ENCODE data around the gene CACNA2D3. TPM values are rescaled to one million over a fixed set of nuclear protein-coding genes. Genes with fewer than 3 reads are reported as not detected.

CACNA2D3 gene
- total RNA-seq, 1 donor from 2014 or later = 3.6 TPM

- H3K27me3 ChIP-seq (ENCODE audit: low read depth) = no peaks in the 10 kb centered on the region
- TF ChIP-seq, protein P1, sequence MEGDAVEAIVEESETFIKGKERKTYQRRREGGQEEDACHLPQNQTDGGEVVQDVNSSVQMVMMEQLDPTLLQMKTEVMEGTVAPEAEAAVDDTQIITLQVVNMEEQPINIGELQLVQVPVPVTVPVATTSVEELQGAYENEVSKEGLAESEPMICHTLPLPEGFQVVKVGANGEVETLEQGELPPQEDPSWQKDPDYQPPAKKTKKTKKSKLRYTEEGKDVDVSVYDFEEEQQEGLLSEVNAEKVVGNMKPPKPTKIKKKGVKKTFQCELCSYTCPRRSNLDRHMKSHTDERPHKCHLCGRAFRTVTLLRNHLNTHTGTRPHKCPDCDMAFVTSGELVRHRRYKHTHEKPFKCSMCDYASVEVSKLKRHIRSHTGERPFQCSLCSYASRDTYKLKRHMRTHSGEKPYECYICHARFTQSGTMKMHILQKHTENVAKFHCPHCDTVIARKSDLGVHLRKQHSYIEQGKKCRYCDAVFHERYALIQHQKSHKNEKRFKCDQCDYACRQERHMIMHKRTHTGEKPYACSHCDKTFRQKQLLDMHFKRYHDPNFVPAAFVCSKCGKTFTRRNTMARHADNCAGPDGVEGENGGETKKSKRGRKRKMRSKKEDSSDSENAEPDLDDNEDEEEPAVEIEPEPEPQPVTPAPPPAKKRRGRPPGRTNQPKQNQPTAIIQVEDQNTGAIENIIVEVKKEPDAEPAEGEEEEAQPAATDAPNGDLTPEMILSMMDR (IDR thresholded peaks at IDR 0.05) = no peak
- intact Hi-C loops (cut with DNase I) = no loop called here
- DNase-seq = no peak
- H3K4me1 ChIP-seq = peaks cover 7% of the 10 kb centered on the region
- H3K9me3 ChIP-seq = peaks cover 11% of the 10 kb centered on the region
- H3K4me3 ChIP-seq = no peak overlapping the region
- no peaks in the 10 kb centered on the region for H3K36me3 ChIP-seq
- ATAC-seq = no peak
- H3K27ac ChIP-seq = no peak overlapping the region
Observed at GRCh38 chr3:54826251-54826691, 703.9 kb downstream of the CACNA2D3 start.

DNA sequence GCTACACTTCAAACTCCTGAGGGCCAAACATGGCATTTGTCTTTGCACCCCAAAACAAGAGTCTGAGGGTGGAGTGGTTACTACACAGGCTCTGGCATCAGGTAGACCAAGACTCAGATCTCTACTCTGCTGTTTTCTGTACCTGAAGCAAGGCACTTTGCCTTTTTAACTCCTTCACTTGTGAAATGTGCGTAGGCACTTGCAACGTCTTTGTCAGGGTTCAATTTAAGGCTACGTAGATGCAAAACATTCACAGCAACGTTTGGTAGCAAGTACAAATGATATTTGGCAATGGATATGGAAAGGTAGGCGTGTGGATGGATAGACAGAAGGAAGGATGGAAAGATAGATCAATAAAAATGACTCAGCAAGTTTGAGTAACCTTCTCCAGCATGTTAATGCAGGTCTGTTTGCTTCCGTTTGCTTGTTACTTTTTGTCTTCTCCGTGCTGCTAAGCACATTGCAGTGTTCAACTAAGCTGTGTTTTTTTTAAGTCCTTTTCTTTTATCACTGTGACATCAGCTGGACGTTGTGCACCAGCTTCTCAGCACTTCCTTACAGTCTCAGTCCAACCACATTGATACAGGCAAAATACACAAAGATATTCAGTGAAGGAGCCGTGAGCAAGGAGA, 704.8 kb downstream of the CACNA2D3 start:
- no peak for DNase-seq
- H3K36me3 ChIP-seq = no peaks in the 10 kb centered on the region
- intact Hi-C loops (cut with DNase I) = no loop called here
- H3K4me1 ChIP-seq = peaks cover 4% of the 10 kb centered on the region
- H3K27me3 ChIP-seq (ENCODE audit: low read depth) = no peaks in the 10 kb centered on the region
- ATAC-seq = no peak
- no peak overlapping the region for H3K4me3 ChIP-seq
- no peak overlapping the region for H3K27ac ChIP-seq
- peaks cover 13% of the 10 kb centered on the region for H3K9me3 ChIP-seq
- TF ChIP-seq, protein P1 (IDR thresholded peaks at IDR 0.05) = no peak

DNA sequence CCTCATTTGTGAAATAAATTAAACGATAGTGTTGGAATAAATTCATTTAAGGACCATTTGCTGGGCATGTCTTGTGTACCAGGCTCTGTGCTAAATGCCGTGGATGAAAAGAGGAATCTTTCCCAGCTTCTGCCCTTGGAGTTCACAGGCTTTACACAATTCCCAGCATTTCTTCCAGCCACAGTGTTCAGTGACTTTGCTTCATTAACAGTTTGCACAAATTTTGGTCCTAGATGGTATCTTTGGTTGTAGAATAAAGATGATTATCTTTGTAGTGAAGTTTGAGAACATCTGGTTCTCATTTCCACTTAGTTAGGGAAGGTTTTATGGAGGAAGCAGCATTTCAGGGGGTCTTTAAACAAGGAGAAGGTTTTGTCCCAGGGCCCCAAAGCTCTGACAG, 705.4 kb downstream of the CACNA2D3 start:
- H3K36me3 ChIP-seq = no peaks in the 10 kb centered on the region
- H3K27ac ChIP-seq = no peak overlapping the region
- no peak overlapping the region for H3K4me3 ChIP-seq
- DNase-seq (no peak), ATAC-seq (no peak)
- peaks cover 13% of the 10 kb centered on the region for H3K9me3 ChIP-seq
- no peaks in the 10 kb centered on the region for H3K4me1 ChIP-seq
- intact Hi-C loops (cut with DNase I) = no loop called here
- TF ChIP-seq, protein P1 (IDR thresholded peaks at IDR 0.05) = no peak
- H3K27me3 ChIP-seq (ENCODE audit: low read depth) = no peaks in the 10 kb centered on the region

- Histone ChIP-seq H3K27ac (no peak overlapping the region), H3K9me3 (peaks cover 13% of the 10 kb centered on the region), H3K4me1 (no peaks in the 10 kb centered on the region), H3K36me3 (no peaks in the 10 kb centered on the region), H3K4me3 (no peak overlapping the region), H3K27me3 (ENCODE audit: low read depth) (no peaks in the 10 kb centered on the region)
- DNase-seq = no peak
- intact Hi-C loops (cut with DNase I) = no loop called here
- no peak for ATAC-seq
- TF ChIP-seq, protein P1 (IDR thresholded peaks at IDR 0.05) = peak; percentile 41
Observed at GRCh38 chr3:54830658-54831057, 708.3 kb downstream of the CACNA2D3 start.

- DNase-seq = no peak
- intact Hi-C loops (cut with DNase I) = no loop called here
Observed at GRCh38 chr3:54831112-54831511, 708.8 kb downstream of the CACNA2D3 start.

More at GRCh38 chr3:54831112-54831511, 708.8 kb downstream of the CACNA2D3 start:
- no peak overlapping the region for H3K4me3 ChIP-seq
- TF ChIP-seq, protein P1 (IDR thresholded peaks at IDR 0.05) = no peak
- no peaks in the 10 kb centered on the region for H3K27me3 ChIP-seq (ENCODE audit: low read depth)
- H3K9me3 ChIP-seq = peaks cover 13% of the 10 kb centered on the region
- ATAC-seq = no peak
- no peaks in the 10 kb centered on the region for H3K36me3 ChIP-seq
- no peaks in the 10 kb centered on the region for H3K4me1 ChIP-seq
- H3K27ac ChIP-seq = no peak overlapping the region
